NCI-H146 treated with DMSO at 0.1 percent for 48 hours (cell line): ENCODE measurements around the gene LRIG1.

ENCODE experiments used
- DNase-seq: peaks from one replicate; lab custom pipeline; 2025; ENCODE audit not compliant: unreplicated experiment; lab: John Stamatoyannopoulos, UW

LRIG1 gene

GRCh38 chr3:66392512-66392911 lies 108.3 kb downstream of the LRIG1 start:
- no peak for DNase-seq

- no peak for DNase-seq
These were observed 110.8 kb downstream of the LRIG1 start for GRCh38 chr3:66390013-66390412.

- no peak for DNase-seq
These were observed 113.7 kb downstream of the LRIG1 start for GRCh38 chr3:66386925-66387650.

- DNase-seq, result no peak
These were observed 114.6 kb downstream of the LRIG1 start for GRCh38 chr3:66386011-66386924.

GRCh38 chr3:66385066-66385465 lies 115.8 kb downstream of the LRIG1 start:
- no peak for DNase-seq

GRCh38 chr3:66383998-66384745 lies 116.7 kb downstream of the LRIG1 start:
- no peak for DNase-seq

- no peak for DNase-seq
These were observed 117.8 kb downstream of the LRIG1 start for GRCh38 chr3:66383023-66383422.

- no peak for DNase-seq
These were observed 118.7 kb downstream of the LRIG1 start for GRCh38 chr3:66382142-66382541.

GRCh38 chr3:66381626-66382025 lies 119.2 kb downstream of the LRIG1 start:
- no peak for DNase-seq

- no peak for DNase-seq
These were observed 120.5 kb downstream of the LRIG1 start for GRCh38 chr3:66380200-66380932.

- DNase-seq, result no peak
These were observed 121.3 kb downstream of the LRIG1 start for GRCh38 chr3:66379565-66379964.

- DNase-seq, result peak; percentile 5
These were observed 122.6 kb downstream of the LRIG1 start for GRCh38 chr3:66378256-66378655.

- no peak for DNase-seq
These were observed 123.0 kb downstream of the LRIG1 start for GRCh38 chr3:66377800-66378199.

GRCh38 chr3:66376568-66376967 lies 124.3 kb downstream of the LRIG1 start:
- no peak for DNase-seq

GRCh38 chr3:66372681-66373350 lies 128.0 kb downstream of the LRIG1 start:
- DNase-seq, result peak; percentile 59

- no peak for DNase-seq
These were observed 129.4 kb downstream of the LRIG1 start for GRCh38 chr3:66371432-66371831.

GRCh38 chr3:66370179-66370578 lies 130.6 kb downstream of the LRIG1 start:
- DNase-seq, result no peak

- no peak for DNase-seq
These were observed 132.8 kb downstream of the LRIG1 start for GRCh38 chr3:66367979-66368378.

- DNase-seq, result no peak
These were observed 134.1 kb downstream of the LRIG1 start for GRCh38 chr3:66366747-66367146.

GRCh38 chr3:66365080-66365479 lies 135.7 kb downstream of the LRIG1 start:
- DNase-seq, result no peak
